Activated naive CD8-positive, alpha-beta T cell treated with anti-CD3 and anti-CD28 coated beads, Interleukin-2, amount 50 U/mL, for 16 hours (primary cell): ENCODE measurements around the gene DHRS2.
"Not testable (repeated sequence)": the region's sequence is repeated elsewhere in the genome, so short reads cannot be mapped to it uniquely, and the experiment has no call there.

ENCODE experiments used
- DNase-seq: peaks from one replicate; pipeline ENCODE4 v3.0.0-alpha.2; 2020; ENCODE audit warnings: low read depth, low spot score

The DHRS2 gene

DNA sequence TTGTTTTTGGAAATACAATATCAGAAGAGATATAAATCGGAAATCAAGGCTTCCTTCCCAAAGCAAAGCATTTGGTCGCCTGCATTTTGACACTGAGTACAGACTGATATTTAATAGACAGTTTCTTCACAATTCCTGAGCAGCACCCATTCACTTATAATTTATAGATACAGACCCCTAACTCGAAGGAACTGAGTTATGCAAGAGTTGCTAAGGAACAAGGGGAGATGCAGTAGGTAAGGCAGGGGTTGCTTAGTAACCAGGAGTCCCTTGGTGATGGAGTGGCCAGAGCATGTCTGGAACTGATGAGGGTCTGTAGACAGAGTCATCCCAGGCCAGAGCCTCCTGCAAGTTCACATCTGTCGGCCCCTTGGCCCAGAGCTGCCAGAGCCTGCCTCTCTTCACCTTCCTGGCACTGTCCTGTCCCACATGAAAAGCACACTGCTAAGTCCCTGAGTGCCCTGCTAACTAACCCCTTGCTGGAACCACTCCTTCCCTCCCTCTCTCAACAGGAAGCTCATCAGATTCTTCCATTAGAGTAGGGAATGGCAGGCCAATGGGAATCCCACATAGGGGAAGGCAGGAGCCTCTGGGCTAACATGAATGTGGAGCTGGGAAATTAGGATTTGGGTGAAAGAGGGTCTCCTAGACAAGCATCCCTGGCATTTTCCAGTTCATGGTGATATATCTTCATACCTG is 3.6 kb upstream of the DHRS2 start:
- no peak for DNase-seq

DNA sequence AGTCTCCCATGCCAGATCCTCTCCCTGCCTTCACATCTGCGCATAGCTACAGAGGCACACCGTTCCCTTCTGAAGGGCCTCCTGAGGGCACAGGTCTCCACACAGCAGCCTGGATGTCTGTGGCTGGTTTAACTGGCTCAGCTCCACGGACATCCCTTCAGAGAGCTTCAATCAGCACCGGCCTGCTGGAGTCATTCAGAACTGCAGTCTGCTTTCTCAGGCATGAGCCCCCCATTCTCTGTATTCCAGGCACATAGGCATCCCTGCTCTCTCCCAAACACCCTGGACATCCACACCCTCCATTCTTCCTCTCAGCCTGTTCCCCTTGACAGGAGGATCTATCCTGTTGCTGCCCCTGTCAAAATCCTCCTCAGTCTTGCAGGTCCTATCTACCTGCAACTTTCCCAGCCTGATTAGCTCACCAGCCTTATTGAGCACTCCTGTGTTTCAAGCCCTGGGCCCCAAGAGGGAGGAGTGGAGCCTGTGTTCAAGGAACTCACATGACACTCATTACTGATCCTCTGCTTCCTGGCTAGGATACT is 2.9 kb upstream of the DHRS2 start:
- no peak for DNase-seq

DNA sequence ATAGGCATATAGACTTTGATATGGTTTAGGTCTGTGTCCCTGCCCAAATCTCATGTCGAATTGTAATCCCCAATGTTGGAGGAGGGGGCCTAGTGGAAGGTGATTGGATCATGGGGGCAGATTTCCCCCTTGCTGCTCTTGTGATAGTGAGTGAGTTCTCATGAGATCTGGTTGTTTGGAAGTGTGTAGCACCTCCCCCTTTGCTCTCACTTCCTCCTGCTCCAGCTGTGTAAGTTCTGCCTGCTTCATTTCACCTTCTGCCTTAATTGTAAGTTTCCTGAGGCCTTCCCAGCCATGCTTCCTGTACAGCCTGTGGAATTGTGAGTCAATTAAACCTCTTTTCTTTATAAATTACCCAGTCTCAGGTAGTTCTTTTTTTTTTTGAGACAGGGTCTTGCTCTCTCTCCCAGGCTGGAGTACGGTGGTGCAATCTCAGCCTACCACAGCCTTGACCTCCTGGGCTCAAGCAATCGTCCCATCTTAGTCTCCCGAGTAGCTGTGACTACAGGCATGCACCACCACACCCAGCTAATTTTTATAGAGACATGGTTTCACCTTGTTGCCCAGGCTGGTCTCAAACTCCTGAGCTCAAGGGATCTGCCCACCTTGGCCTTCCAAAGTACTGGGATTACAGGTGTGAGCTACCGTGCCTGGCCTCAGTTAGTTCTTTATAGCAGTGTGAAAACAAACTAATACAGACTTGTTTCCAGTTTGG is 1.3 kb upstream of the DHRS2 start:
- DNase-seq = not testable (repeated sequence)

DNA sequence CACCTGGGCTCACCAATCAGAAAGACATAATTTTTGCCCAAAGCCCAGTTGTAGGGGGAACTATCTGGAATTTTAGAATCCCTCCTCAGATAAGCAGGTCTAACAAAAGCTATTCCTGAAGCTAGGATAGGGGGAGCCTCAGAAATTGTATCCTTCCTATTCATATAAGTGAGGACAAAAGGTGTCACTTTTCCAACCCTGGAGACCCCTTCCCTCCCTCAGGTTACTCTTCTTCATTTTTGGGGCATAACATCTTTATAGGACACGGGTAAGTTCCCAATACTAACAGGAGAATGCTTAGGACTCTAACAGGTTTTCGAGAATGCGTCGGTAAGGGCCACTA is 1.1 kb downstream of the DHRS2 start:
- not testable (repeated sequence) for DNase-seq

DNA sequence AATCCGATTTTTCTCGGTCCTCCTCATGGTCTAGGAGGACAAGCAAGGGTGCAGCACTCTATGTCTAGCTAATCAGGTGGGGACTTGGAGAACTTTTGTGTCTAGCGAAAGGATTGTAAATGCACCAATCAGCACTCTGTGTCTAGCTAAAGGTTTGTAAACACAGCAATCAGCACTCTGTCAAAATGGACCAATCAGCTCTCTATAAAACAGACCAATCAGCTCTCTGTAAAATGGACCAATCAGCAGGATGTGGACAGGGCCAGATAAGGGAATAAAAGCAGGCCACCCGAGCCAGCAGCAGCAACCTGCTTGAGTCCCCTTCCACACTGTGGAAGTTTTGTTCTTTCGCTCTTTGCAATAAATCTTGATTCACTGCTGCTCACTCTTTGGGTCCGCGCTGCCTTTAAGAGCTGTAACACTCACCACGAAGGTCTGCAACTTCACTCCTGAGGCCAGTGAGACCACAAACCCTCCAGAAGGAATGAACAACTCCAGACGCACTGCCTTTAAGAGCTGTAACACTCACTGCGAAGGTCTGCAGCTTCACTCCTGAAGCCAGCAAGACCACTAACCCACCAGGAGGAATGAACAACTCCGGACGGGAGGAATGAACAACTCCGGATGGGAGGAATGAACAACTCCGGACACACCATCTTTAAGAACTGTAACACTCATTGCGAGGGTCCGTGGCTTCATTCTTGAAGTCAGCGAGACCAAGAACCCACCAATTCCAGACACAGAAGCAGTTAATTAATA is 1.7 kb downstream of the DHRS2 start:
- not testable (repeated sequence) for DNase-seq

DNA sequence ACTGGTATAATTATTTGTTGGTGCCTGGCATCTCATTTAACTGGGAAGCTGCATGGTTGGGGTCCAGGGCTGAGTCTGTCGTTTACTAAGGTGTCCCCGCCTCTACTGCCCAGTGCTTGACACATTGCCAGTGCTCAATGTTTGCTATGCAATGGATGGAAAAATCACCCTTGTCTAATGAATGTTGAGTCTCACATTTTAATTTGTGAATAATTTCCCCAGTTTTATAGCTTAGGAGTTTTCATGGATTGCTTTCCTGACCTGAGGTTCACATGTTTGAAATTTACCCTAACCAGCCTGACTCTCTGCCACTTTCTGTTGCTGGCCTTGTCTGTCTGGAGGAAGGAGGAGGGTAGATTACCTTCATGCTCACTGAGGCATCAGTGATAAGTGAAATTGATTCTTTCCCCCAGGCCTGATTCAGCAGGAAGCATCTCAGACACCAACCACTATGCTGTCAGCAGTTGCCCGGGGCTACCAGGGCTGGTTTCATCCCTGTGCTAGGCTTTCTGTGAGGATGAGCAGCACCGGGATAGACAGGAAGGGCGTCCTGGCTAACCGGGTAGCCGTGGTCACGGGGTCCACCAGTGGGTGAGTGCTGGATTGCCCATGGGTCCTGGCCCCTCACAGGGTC is 2.4 kb downstream of the DHRS2 start:
- no peak for DNase-seq

DNA sequence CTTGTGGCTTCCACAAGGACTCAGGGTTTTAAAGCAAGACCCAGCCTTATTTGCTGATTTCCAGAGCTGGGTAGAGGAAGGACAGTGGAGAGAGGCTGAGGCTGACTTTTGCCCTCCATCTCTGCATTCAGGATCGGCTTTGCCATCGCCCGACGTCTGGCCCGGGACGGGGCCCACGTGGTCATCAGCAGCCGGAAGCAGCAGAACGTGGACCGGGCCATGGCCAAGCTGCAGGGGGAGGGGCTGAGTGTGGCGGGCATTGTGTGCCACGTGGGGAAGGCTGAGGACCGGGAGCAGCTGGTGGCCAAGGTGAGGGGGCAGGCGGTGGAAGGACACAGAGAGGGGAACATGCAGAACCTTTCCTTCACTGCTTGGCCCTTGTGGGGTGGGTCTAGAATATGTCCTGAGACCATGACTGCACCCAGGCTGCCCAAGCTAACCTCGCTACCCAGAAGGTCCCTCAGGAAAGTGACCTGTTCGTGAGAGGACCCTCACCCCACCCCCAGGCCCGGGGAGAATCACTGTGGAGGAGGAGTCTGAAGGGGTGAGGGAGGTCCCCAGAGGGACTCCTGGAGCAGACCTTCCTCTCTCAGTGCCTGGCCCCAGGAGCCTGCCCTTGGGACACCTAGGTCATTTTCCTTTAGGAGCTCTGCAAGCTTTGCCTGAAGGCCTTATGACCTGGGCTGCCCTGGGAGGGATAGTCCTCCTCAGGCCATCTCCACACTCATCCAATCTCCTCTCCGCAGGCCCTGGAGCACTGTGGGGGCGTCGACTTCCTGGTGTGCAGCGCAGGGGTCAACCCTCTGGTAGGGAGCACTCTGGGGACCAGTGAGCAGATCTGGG is 3.1 kb downstream of the DHRS2 start:
- DNase-seq = no peak

DNA sequence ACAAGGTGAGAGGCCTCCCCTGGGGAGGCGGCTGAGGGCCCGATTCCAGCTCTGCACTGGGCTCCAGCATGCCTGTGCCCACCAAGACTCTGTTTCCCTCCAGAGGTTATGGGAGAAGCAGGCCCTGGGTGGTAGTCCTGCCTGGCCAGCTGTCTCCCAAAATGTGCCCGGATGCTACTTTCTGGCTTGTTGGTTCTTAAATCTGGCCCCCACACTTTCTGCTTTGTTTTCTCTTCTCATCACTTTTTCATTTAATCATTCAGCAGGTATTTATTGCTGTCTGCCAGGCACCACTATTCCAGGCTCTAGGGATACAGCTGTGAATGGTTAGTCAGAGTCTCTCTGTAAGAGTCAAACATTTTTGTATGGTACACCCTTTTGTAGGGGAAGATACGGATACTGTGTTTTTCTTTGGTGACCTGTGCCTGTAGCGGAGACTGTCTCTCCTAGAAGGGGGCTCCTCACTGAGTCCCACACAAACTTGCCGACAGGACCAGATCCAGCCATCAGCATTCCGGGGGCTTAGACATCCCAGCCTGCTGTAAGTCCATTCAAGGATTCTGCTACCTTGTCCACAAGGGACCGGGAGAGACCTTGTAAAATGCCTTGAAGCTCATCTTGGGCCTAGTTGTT is 3.8 kb downstream of the DHRS2 start:
- no peak for DNase-seq

DNA sequence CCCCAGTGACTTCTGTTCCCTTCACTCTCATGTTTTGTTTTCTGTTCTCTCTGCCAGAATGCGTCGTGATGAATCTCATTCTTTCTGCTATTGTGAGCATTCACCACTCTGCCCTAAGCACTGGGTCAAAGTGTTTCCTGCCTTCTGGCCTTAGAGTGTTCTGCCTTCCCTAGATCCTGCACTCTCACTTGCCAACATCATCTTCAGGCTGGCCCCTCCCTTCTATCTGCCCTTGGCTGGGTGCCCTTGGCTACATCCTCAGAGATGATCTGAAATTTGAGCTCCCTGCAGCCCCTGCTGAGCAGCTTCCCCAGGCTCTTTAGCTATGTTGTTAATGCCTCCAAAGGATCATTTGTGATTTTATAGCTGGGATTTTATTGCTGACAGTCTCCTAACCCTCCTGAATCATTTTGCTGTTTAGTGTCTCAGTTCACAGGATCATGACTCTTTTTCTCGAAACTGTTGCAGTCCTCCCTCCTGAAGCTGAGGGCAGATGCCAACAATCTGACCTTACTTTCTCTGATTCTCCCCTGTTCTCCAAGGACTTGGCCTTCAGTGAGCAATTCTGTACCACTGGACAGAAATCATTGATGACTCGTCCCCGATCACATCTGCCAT is 4.5 kb downstream of the DHRS2 start:
- no peak for DNase-seq

DNA sequence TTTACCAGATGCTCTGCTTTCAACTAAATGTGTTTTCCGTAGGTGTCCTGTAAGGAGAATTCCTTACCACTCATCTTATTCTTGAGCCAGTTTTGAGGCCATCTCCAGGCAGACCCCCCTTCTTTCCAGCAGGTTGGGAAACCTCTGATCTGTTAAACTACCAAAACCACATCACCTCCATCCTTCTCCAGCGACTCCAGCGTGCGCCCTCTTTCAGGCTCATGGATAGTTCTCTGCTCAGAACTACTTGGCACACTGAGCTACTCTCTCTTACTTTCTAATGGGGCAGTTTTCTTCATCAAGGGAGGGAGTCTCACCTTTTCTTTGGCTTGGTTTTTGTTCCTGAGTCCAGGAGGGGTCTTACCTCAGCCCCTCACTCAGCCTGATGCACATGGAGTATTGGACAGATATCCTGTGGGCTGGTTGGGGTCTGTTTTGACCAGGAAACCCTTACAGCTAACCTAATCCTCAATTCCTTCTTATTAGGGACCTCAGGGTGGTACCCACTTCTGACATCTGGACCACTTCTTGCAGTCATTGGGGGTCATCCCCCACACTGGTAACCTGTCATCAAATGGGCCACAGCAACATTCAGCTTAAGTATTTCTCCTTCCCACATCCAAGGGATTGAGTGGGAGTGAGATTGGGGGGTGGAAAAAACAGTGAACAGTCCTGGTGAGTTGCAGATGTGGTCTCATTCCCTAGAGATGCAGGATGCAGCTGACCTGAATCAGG is 5.2 kb downstream of the DHRS2 start:
- DNase-seq = no peak

DNA sequence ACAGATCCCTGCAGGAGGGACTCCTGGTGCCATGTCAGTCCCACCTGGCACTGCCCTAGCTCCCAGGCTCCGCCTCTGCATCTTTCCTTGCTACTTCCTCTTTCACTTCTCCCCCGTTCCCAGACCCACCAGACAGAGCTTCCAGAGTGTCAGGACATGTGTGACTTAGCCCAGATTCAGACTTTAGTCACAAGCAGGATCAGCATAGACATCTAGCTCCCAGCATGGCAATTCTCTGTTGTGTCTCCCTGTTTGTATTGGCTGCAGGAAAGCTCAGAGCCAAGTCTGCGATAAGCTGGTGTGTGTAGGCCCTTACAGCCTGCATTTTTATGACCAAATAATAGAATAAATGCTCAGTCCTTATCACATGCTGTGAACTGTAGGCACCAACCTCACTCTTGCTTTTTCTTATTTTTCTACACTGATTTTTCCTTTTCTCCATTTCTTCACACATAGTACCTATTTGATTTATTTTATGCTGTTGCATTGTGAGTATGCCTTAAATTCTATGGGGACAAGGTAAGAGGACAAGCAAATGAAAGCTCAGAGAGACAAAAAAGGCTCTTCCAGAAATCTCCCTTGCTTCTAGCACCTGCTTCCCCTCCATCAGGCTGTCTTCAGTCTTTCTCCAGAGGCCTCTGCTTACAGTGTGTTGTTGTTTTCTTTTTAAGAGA is 5.9 kb downstream of the DHRS2 start:
- no peak for DNase-seq

DNA sequence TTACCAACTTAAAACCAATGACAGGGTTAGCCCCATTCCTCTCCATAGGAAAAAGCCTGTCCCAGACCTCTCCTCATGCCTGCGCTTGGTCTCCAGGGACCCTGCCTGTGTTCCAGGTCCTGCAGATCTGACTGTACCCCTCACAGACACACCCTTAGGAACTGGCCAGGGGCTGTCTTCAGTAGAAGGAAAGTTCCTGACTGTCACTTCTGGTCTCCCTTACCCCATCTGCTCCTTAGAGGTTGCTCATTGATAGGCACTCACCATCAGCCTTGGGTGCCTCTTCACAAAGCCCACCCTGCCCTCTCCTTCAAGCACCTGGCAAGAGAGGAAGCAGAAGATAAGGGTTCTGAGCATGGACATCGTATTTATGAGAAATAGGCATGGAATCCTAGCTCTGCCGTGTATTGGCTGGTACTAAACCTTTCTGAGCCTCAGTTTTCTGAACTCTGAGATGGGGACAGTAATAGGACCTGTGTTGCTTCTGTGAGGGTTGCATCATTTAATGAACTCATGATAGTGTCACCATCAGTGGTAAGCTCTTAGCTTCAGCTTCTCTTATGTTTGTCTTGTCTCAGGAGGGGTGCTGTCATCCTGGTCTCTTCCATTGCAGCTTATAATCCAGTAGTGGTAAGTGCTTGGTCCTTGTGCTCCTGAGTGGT is 7.5 kb downstream of the DHRS2 start:
- DNase-seq = no peak

DNA sequence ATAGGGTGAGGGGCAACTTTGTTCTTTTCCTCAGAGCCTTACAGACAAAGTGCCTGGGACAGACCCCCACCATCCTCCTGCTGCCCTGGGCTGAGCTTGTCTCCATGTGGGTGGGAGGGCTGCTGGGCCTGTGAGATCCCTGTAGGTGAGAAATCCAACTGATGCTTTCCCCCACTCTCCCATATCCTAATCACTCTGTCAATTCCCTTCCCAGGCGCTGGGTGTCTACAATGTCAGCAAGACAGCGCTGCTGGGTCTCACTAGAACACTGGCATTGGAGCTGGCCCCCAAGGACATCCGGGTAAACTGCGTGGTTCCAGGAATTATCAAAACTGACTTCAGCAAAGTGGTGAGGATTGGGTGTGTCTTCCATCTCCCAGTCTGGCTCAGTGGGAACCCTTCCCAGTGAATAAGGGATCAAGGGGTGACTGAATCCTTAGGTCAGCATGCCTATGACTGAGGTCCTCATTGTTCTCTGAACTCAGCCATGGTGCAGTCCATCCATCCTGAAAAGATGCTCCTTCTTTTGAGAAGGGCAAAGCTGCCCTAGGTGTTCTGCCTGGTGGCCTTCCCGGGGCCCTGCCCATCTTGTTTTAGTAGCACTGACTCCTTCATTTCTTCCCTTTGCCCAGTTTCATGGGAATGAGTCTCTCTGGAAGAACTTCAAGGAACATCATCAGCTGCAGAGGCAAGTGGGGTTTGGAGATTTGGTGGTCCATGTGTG is 8.2 kb downstream of the DHRS2 start:
- no peak for DNase-seq

DNA sequence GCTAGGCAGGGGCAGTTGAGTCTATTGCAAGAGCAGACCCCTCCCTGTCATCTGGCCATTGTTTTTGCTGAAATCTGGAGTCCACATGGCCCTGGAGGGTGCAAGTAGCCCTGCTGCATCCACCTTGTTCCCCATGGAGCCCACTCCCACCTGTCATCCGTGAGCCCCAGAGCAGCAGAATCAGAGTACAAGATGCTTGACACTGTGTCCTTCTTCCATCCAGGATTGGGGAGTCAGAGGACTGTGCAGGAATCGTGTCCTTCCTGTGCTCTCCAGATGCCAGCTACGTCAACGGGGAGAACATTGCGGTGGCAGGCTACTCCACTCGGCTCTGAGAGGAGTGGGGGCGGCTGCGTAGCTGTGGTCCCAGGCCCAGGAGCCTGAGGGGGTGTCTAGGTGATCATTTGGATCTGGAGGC is 8.8 kb downstream of the DHRS2 start:
- DNase-seq = no peak

DNA sequence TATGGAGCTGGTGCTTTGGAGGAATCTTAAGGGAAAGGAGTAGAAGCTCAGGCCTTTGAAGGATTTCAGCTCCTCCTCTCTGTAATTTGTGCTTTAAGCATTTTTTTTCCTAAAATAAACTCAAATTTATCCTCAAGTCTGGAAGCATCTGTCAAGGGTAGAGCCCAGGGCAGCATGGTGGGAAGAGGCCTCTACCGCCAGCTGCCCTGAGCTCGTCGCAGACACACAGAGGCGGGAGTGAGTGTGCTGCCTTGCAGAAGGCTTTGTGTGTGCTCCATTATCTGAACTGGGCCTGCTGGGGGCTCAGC is 9.3 kb downstream of the DHRS2 start:
- no peak for DNase-seq

DNA sequence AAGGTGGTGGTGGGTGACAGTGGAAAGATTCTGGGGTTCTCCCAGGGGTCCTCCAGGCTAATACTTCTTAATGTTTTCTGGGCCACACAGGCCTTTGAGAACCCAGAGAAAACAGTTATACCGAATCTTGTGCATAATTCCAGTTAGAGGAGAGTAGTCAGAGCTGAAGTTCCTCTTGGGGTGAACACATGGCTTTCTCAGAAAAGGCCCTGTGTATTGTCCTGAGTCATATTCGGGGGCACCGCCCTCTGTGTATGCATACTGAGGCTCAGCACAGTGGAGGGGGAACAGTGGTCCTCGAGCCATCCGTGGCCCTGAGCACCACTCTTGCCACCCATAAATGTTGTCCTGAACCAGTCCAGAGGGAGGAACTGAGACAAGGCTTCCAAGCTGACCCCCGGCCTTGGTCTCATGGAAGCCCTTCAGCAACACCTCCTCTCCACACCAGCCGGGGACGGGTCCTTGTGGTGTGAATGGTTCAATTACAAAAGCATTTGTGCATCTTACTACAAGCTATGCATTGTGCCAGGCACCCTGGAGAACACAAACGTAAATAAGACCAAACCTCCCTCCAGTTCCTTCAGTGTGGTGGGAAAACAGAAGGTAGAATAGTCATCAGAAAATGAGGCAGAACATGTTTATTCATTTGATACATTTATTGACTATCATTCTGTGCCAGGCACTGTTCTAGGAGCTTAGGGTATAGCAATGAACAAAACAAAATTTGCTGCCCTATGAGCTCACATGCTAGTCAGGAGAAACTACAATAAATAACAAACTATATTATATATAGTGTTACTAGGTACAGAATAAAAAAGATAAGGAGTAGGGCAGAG is 9.9 kb downstream of the DHRS2 start:
- no peak for DNase-seq
